ENCODE data around the gene RWDD4. TPM values are rescaled to one million over a fixed set of nuclear protein-coding genes. Genes with fewer than 3 reads are reported as not detected.

RWDD4 gene
- total RNA-seq, 2 donors from 2014 or later: 20.3 to 23.7 TPM

DNA sequence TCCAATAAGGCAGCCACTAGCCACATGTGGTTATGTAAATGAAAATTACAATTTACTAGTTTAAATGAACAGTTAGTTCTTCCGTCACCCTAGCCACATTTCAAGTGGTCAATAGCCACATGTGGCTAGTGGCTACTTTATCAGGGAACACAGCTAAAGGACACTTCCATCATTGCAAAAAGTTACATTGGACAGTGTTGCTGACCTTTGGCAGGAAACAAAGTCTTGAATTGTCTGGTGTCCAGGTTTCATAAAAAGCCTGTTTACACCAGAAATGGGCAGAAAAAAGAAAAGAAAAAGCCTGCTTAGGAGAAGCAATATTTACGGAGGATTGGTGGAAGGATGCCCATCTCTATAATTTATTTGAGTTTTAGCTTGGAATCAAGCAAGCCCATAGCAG lies 38.6 kb downstream of the RWDD4 start:
- TF ChIP-seq, protein P1, sequence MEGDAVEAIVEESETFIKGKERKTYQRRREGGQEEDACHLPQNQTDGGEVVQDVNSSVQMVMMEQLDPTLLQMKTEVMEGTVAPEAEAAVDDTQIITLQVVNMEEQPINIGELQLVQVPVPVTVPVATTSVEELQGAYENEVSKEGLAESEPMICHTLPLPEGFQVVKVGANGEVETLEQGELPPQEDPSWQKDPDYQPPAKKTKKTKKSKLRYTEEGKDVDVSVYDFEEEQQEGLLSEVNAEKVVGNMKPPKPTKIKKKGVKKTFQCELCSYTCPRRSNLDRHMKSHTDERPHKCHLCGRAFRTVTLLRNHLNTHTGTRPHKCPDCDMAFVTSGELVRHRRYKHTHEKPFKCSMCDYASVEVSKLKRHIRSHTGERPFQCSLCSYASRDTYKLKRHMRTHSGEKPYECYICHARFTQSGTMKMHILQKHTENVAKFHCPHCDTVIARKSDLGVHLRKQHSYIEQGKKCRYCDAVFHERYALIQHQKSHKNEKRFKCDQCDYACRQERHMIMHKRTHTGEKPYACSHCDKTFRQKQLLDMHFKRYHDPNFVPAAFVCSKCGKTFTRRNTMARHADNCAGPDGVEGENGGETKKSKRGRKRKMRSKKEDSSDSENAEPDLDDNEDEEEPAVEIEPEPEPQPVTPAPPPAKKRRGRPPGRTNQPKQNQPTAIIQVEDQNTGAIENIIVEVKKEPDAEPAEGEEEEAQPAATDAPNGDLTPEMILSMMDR (conservative IDR thresholded peaks at IDR 0.05): no peak
- peaks cover 3% of the 10 kb centered on the region for H3K9me3 Mint-ChIP-seq
- no peak overlapping the region for H3K9ac ChIP-seq (ENCODE audit: extremely low read depth, low read length, poor library complexity, severe bottlenecking)
- no peak overlapping the region for H3K27ac ChIP-seq (ENCODE audit: low read depth, low read length)
- H3K27ac Mint-ChIP-seq: no peak overlapping the region
- 93% methylated on average over 1 to 2 of the region's 2 CpGs for WGBS, 2 experiments (ENCODE audit: insufficient coverage in 1 of 2, insufficient read length in 1 of 2)
- no peak overlapping the region for H3K4me3 Mint-ChIP-seq
- no peaks in the 10 kb centered on the region for H3K27me3 Mint-ChIP-seq (ENCODE audit: insufficient read depth)
- no peak for DNase-seq
- H3K4me1 Mint-ChIP-seq: peaks cover 18% of the 10 kb centered on the region
- H3K27me3 ChIP-seq (ENCODE audit: control insufficient read depth, insufficient read depth, low read length, poor library complexity, severe bottlenecking): no peaks in the 10 kb centered on the region
- H3K4me3 ChIP-seq (ENCODE audit: low read length): no peak overlapping the region
- no peaks in the 10 kb centered on the region for H3K36me3 Mint-ChIP-seq (ENCODE audit: low read depth)
- no peaks in the 10 kb centered on the region for H3K9me3 ChIP-seq (ENCODE audit: control insufficient read depth, low read length)
- no peaks in the 10 kb centered on the region for H3K36me3 ChIP-seq (ENCODE audit: control insufficient read depth, insufficient read depth, low read length)
- H3K4me1 ChIP-seq (ENCODE audit: control insufficient read depth, insufficient read depth, low read length): peaks cover 3% of the 10 kb centered on the region

DNA sequence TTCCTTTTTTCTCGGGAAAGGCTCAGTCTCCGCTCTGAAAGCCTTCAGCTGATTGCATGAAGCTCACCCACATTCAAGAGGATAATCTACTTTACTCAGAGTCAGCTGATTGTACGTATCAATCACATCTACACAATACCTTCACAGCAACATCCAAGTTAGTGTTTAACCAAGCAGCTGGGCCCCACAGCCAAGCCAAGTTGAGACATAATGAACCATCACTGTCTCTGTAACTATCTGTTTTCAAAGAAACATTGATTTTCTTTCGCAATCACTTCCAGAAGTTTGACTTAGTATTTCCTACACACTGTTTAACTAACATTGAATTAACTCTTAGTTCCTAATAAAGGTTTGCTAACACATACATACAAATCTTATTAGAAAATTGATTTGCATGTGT lies 40.3 kb downstream of the RWDD4 start:
- Mint-ChIP-seq H3K9me3 (peaks cover 3% of the 10 kb centered on the region), H3K27me3 (ENCODE audit: insufficient read depth) (peaks cover under 1% of the 10 kb centered on the region), H3K36me3 (ENCODE audit: low read depth) (no peaks in the 10 kb centered on the region), H3K4me1 (peaks cover 18% of the 10 kb centered on the region), H3K4me3 (peak overlapping the region; percentile 28), H3K27ac (peak overlapping the region; percentile 68)
- TF ChIP-seq, protein P1 (conservative IDR thresholded peaks at IDR 0.05): no peak
- H3K9ac ChIP-seq (ENCODE audit: extremely low read depth, low read length, poor library complexity, severe bottlenecking): peak overlapping the region; percentile 36
- 61 to 73% methylated on average over 2 to 4 of the region's 4 CpGs for WGBS, 2 experiments (ENCODE audit: insufficient coverage in 1 of 2, insufficient read length in 1 of 2)
- no peaks in the 10 kb centered on the region for H3K36me3 ChIP-seq (ENCODE audit: control insufficient read depth, insufficient read depth, low read length)
- H3K27ac ChIP-seq (ENCODE audit: low read depth, low read length): peak overlapping the region; percentile 27
- peak overlapping the region; percentile 53 for H3K4me3 ChIP-seq (ENCODE audit: low read length)
- no peaks in the 10 kb centered on the region for H3K27me3 ChIP-seq (ENCODE audit: control insufficient read depth, insufficient read depth, low read length, poor library complexity, severe bottlenecking)
- H3K9me3 ChIP-seq (ENCODE audit: control insufficient read depth, low read length): no peaks in the 10 kb centered on the region
- DNase-seq: no peak
- H3K4me1 ChIP-seq (ENCODE audit: control insufficient read depth, insufficient read depth, low read length): peaks cover 3% of the 10 kb centered on the region

DNA sequence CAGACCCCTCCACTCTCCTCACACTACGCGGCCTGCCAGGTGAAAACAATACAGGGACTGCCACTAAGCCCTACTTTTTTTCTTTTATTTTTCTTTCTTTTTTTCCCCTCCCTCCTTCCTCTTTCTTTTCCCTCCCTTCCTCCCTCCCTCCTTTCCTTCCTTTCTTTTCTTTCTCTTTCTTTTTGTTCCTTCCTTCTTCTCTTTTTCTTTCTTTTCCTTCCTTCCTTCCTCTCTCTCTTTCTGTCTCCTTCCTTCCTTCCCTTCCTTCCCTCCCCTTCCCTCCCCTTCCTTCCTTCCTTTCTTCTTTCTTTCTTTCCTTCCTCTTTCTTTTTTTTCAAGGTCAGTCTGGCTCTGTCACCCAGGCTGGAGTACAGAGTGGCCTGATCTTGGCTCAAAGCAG lies 41.9 kb downstream of the RWDD4 start:
- Histone ChIP-seq H3K27me3 (ENCODE audit: control insufficient read depth, insufficient read depth, low read length, poor library complexity, severe bottlenecking) (no peaks in the 10 kb centered on the region), H3K9ac (ENCODE audit: extremely low read depth, low read length, poor library complexity, severe bottlenecking) (no peak overlapping the region), H3K4me1 (ENCODE audit: control insufficient read depth, insufficient read depth, low read length) (peaks cover 3% of the 10 kb centered on the region), H3K27ac (ENCODE audit: low read depth, low read length) (no peak overlapping the region), H3K4me3 (ENCODE audit: low read length) (no peak overlapping the region), H3K36me3 (ENCODE audit: control insufficient read depth, insufficient read depth, low read length) (no peaks in the 10 kb centered on the region), H3K9me3 (ENCODE audit: control insufficient read depth, low read length) (no peaks in the 10 kb centered on the region)
- Mint-ChIP-seq H3K9me3 (peaks cover 7% of the 10 kb centered on the region), H3K27ac (no peak overlapping the region), H3K27me3 (ENCODE audit: insufficient read depth) (peaks cover 6% of the 10 kb centered on the region), H3K4me3 (no peak overlapping the region), H3K36me3 (ENCODE audit: low read depth) (no peaks in the 10 kb centered on the region), H3K4me1 (peaks cover 18% of the 10 kb centered on the region)
- TF ChIP-seq, protein P1 (conservative IDR thresholded peaks at IDR 0.05): no peak
- no peak for DNase-seq
- 93 to 100% methylated on average over 2 of the region's 2 CpGs for WGBS, 2 experiments (ENCODE audit: insufficient coverage in 1 of 2, insufficient read length in 1 of 2)

All from endodermal cell (in vitro differentiated cells).